ENCODE data around the gene TRIM7. TPM values are rescaled to one million over a fixed set of nuclear protein-coding genes. Genes with fewer than 3 reads are reported as not detected.

Gene TRIM7
- total and polyA plus RNA-seq, 9 of the 15 experiments (the other 6 are each of a cell fraction or from before 2014, with no cell fraction given) = 2.6 to 14.9 (median 8.9) TPM

DNA sequence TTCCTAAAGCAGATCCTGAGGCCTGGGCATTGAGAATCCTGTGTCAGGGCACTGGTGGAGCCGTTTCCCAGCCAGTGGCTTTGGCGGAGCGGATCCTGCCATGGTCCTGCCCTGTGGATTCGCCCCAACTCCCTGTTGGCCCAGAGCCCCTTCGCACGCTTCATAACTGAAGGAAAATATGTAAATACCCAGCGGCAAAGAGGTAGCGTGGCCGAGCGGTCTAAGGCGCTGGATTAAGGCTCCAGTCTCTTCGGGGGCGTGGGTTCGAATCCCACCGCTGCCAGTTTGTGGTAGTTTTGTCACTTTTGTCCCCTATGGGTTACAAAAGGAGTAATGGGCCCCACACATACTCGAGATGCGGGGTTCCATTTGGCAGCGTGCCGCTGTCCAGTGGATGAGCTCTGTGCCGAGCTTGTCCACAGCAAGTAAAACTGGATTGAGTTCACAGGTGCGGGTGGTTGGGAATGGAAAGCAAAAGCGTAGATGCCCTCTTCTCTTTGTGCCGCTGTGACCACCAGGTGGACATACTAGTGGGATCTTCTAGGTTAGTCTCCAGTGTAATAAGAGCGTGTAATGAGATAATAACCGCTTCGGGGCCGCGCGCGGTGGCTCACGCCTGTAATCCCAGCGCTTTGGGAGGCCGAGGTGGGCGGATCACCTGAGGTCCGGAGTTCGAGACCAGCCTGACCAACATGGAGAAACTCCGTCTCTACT, 17.3 kb downstream of the TRIM7 start (continued):
- TF ChIP-seq, protein P1, sequence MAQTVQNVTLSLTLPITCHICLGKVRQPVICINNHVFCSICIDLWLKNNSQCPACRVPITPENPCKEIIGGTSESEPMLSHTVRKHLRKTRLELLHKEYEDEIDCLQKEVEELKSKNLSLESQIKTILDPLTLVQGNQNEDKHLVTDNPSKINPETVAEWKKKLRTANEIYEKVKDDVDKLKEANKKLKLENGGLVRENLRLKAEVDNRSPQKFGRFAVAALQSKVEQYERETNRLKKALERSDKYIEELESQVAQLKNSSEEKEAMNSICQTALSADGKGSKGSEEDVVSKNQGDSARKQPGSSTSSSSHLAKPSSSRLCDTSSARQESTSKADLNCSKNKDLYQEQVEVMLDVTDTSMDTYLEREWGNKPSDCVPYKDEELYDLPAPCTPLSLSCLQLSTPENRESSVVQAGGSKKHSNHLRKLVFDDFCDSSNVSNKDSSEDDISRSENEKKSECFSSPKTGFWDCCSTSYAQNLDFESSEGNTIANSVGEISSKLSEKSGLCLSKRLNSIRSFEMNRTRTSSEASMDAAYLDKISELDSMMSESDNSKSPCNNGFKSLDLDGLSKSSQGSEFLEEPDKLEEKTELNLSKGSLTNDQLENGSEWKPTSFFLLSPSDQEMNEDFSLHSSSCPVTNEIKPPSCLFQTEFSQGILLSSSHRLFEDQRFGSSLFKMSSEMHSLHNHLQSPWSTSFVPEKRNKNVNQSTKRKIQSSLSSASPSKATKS (CRISPR knock-in tag; IDR thresholded peaks at IDR 0.05) = no peak
- TF ChIP-seq SRSF9 (IDR thresholded peaks at IDR 0.05; ENCODE audit: borderline replicate concordance, low read depth, low read length) = no peak
- TF ChIP-seq ETV1 (tag; conservative IDR thresholded peaks at IDR 0.05; ENCODE audit: low read depth) = no peak
- TF ChIP-seq, protein P2, sequence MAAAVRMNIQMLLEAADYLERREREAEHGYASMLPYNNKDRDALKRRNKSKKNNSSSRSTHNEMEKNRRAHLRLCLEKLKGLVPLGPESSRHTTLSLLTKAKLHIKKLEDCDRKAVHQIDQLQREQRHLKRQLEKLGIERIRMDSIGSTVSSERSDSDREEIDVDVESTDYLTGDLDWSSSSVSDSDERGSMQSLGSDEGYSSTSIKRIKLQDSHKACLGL (CRISPR knock-in tag; IDR thresholded peaks at IDR 0.05; ENCODE audit: borderline replicate concordance, poor library complexity, severe bottlenecking) = no peak
- no peak for TF ChIP-seq SIRT6 (IDR thresholded peaks at IDR 0.05; ENCODE audit: low read depth, low read length)
- TF ChIP-seq IFI16 (CRISPR knock-in tag; IDR thresholded peaks at IDR 0.05) = no peak
- TF ChIP-seq, protein P3, sequence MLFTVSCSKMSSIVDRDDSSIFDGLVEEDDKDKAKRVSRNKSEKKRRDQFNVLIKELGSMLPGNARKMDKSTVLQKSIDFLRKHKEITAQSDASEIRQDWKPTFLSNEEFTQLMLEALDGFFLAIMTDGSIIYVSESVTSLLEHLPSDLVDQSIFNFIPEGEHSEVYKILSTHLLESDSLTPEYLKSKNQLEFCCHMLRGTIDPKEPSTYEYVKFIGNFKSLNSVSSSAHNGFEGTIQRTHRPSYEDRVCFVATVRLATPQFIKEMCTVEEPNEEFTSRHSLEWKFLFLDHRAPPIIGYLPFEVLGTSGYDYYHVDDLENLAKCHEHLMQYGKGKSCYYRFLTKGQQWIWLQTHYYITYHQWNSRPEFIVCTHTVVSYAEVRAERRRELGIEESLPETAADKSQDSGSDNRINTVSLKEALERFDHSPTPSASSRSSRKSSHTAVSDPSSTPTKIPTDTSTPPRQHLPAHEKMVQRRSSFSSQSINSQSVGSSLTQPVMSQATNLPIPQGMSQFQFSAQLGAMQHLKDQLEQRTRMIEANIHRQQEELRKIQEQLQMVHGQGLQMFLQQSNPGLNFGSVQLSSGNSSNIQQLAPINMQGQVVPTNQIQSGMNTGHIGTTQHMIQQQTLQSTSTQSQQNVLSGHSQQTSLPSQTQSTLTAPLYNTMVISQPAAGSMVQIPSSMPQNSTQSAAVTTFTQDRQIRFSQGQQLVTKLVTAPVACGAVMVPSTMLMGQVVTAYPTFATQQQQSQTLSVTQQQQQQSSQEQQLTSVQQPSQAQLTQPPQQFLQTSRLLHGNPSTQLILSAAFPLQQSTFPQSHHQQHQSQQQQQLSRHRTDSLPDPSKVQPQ (CRISPR knock-in tag; IDR thresholded peaks at IDR 0.05; ENCODE audit: borderline replicate concordance) = no peak
- TF ChIP-seq FOXM1 (IDR thresholded peaks at IDR 0.05; ENCODE audit: low read depth) = no peak
- TF ChIP-seq FOXM1 (CRISPR knock-in tag; IDR thresholded peaks at IDR 0.05; ENCODE audit: low read depth) = 0 out of 2 replicates have a peak, but pooled peaks have one; percentile 34
- TF ChIP-seq, protein P4, sequence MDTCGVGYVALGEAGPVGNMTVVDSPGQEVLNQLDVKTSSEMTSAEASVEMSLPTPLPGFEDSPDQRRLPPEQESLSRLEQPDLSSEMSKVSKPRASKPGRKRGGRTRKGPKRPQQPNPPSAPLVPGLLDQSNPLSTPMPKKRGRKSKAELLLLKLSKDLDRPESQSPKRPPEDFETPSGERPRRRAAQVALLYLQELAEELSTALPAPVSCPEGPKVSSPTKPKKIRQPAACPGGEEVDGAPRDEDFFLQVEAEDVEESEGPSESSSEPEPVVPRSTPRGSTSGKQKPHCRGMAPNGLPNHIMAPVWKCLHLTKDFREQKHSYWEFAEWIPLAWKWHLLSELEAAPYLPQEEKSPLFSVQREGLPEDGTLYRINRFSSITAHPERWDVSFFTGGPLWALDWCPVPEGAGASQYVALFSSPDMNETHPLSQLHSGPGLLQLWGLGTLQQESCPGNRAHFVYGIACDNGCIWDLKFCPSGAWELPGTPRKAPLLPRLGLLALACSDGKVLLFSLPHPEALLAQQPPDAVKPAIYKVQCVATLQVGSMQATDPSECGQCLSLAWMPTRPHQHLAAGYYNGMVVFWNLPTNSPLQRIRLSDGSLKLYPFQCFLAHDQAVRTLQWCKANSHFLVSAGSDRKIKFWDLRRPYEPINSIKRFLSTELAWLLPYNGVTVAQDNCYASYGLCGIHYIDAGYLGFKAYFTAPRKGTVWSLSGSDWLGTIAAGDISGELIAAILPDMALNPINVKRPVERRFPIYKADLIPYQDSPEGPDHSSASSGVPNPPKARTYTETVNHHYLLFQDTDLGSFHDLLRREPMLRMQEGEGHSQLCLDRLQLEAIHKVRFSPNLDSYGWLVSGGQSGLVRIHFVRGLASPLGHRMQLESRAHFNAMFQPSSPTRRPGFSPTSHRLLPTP (IDR thresholded peaks at IDR 0.05; ENCODE audit: borderline replicate concordance, extremely low read depth, insufficient read length) = peak; percentile 82
- TF ChIP-seq ZNF764 (CRISPR knock-in tag; IDR thresholded peaks at IDR 0.05; ENCODE audit: low read depth) = peak; percentile 79
- TF ChIP-seq ZFPM2 (CRISPR knock-in tag; IDR thresholded peaks at IDR 0.05) = no peak
- TF ChIP-seq, protein P5, sequence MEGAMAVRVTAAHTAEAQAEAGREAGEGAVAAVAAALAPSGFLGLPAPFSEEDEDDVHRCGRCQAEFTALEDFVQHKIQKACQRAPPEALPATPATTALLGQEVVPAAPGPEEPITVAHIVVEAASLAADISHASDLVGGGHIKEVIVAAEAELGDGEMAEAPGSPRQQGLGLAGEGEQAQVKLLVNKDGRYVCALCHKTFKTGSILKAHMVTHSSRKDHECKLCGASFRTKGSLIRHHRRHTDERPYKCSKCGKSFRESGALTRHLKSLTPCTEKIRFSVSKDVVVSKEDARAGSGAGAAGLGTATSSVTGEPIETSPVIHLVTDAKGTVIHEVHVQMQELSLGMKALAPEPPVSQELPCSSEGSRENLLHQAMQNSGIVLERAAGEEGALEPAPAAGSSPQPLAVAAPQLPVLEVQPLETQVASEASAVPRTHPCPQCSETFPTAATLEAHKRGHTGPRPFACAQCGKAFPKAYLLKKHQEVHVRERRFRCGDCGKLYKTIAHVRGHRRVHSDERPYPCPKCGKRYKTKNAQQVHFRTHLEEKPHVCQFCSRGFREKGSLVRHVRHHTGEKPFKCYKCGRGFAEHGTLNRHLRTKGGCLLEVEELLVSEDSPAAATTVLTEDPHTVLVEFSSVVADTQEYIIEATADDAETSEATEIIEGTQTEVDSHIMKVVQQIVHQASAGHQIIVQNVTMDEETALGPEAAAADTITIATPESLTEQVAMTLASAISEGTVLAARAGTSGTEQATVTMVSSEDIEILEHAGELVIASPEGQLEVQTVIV (CRISPR knock-in tag; IDR thresholded peaks at IDR 0.05; ENCODE audit: borderline replicate concordance) = no peak
- TF ChIP-seq GABPB1 (CRISPR knock-in tag; IDR thresholded peaks at IDR 0.05) = no peak; the same call in 1 of the 2 replicates
